HepG2 (cell line): ENCODE results near the gene TMEM9B.

Experiments
- TEAD3 ChIP-seq: optimal IDR thresholded peaks from 2 replicates; pipeline ENCODE3; 2016; ENCODE audit warnings: borderline replicate concordance
- TF ChIP-seq, protein P1 (sequence below): sonication (generic); formaldehyde crosslinking; IDR thresholded peaks from 2 replicates; pipeline ENCODE4 v1.5.0; 2020; ENCODE audit warnings: mild to moderate bottlenecking, missing genetic modification reagents, moderate library complexity

DNA sequence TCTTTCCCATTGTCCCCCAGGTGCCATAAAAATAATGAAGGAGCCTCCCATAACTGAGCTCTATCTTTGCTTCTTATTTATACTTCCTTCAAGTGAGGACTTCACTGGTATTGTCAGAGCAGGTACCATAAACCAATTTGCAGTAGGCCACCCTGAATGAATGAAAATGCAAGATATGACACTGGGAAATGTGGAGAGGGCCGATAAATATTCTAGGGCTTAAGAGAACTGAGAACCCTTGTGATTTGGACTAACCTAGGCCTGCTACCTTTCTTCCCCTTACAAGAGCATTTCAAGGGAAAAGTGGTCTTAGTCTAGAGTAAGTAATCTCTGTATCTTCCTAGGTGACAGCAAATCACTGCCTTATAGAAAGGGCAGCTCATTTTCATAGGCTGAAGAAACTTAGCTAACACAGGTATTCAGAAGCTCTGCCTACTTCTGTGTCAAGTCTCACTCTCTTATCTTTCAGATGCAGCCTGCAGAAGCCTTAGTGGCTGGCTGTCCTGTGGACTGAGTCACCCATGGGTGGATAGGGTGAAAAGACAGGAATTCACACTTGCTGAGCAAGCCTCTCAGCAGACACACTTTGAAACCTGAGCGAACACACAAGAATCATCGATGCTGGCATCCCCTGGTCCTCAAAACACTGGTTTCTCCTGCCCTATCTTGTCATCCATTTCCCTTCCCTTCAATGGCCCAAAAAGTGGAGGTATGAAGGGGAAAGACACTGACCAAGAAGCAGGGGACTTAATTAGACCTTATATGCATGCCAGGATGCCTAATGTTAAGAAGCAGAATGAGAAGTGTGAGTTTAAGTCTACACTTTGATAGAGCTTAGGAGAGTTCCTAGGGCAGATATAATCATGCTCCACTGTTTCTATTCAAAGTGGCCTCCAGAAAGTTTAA lies 24.3 kb upstream of the TMEM9B start:
- TF ChIP-seq, protein P1, sequence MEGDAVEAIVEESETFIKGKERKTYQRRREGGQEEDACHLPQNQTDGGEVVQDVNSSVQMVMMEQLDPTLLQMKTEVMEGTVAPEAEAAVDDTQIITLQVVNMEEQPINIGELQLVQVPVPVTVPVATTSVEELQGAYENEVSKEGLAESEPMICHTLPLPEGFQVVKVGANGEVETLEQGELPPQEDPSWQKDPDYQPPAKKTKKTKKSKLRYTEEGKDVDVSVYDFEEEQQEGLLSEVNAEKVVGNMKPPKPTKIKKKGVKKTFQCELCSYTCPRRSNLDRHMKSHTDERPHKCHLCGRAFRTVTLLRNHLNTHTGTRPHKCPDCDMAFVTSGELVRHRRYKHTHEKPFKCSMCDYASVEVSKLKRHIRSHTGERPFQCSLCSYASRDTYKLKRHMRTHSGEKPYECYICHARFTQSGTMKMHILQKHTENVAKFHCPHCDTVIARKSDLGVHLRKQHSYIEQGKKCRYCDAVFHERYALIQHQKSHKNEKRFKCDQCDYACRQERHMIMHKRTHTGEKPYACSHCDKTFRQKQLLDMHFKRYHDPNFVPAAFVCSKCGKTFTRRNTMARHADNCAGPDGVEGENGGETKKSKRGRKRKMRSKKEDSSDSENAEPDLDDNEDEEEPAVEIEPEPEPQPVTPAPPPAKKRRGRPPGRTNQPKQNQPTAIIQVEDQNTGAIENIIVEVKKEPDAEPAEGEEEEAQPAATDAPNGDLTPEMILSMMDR = no peak
- TF ChIP-seq TEAD3 (CRISPR knock-in tag) = no peak
